ENCODE data around the gene WFDC5.

Gene WFDC5

GRCh38 chr20:45092898-45093297 is 22.1 kb downstream of the WFDC5 start:
- H3K4me3 ChIP-seq (replicated peaks; ENCODE audit: low read depth, low read length), result no peak overlapping the region
- H3K27me3 ChIP-seq (replicated peaks; ENCODE audit: control insufficient read depth, insufficient read depth, low read length), result no peaks in the 10 kb centered on the region
- no peaks in the 10 kb centered on the region for H3K36me3 ChIP-seq (ENCODE audit: control insufficient read depth, insufficient read depth, low read length)
- no peak for DNase-seq (ENCODE audit: extremely low read depth, insufficient read length)
- no peak for TF ChIP-seq CTCF (IDR thresholded peaks at IDR 0.05; ENCODE audit: insufficient read depth, low read length, poor library complexity, severe bottlenecking)

- H3K36me3 ChIP-seq (ENCODE audit: control insufficient read depth, insufficient read depth, low read length), result peaks cover 1% of the 10 kb centered on the region; the same call in 1 of the 2 replicates
- no peak for TF ChIP-seq CTCF (IDR thresholded peaks at IDR 0.05; ENCODE audit: insufficient read depth, low read length, poor library complexity, severe bottlenecking)
- no peak for DNase-seq (ENCODE audit: extremely low read depth, insufficient read length)
- no peaks in the 10 kb centered on the region for H3K27me3 ChIP-seq (replicated peaks; ENCODE audit: control insufficient read depth, insufficient read depth, low read length)
- no peak overlapping the region for H3K4me3 ChIP-seq (replicated peaks; ENCODE audit: low read depth, low read length)
These were observed 23.6 kb downstream of the WFDC5 start for GRCh38 chr20:45091366-45091765.

- no peak overlapping the region for H3K4me3 ChIP-seq (replicated peaks; ENCODE audit: low read depth, low read length)
- DNase-seq (ENCODE audit: extremely low read depth, insufficient read length), result no peak
- H3K27me3 ChIP-seq (replicated peaks; ENCODE audit: control insufficient read depth, insufficient read depth, low read length), result no peaks in the 10 kb centered on the region
- H3K36me3 ChIP-seq (ENCODE audit: control insufficient read depth, insufficient read depth, low read length), result peaks cover 3% of the 10 kb centered on the region
- TF ChIP-seq CTCF (IDR thresholded peaks at IDR 0.05; ENCODE audit: insufficient read depth, low read length, poor library complexity, severe bottlenecking), result no peak
These were observed 24.5 kb downstream of the WFDC5 start for GRCh38 chr20:45090481-45090880.

GRCh38 chr20:45088247-45088646 is 26.7 kb downstream of the WFDC5 start:
- Histone ChIP-seq H3K27me3 (replicated peaks; ENCODE audit: control insufficient read depth, insufficient read depth, low read length) (no peaks in the 10 kb centered on the region), H3K36me3 (ENCODE audit: control insufficient read depth, insufficient read depth, low read length) (peaks cover 3% of the 10 kb centered on the region), H3K4me3 (replicated peaks; ENCODE audit: low read depth, low read length) (no peak overlapping the region)
- DNase-seq (ENCODE audit: extremely low read depth, insufficient read length), result no peak
- TF ChIP-seq CTCF (IDR thresholded peaks at IDR 0.05; ENCODE audit: insufficient read depth, low read length, poor library complexity, severe bottlenecking), result no peak

GRCh38 chr20:45087814-45088213 is 27.2 kb downstream of the WFDC5 start:
- TF ChIP-seq CTCF (IDR thresholded peaks at IDR 0.05; ENCODE audit: insufficient read depth, low read length, poor library complexity, severe bottlenecking), result no peak
- Histone ChIP-seq H3K4me3 (replicated peaks; ENCODE audit: low read depth, low read length) (no peak overlapping the region), H3K36me3 (ENCODE audit: control insufficient read depth, insufficient read depth, low read length) (peaks cover 3% of the 10 kb centered on the region), H3K27me3 (replicated peaks; ENCODE audit: control insufficient read depth, insufficient read depth, low read length) (no peaks in the 10 kb centered on the region)
- DNase-seq (ENCODE audit: extremely low read depth, insufficient read length), result no peak

GRCh38 chr20:45087097-45087790 is 27.7 kb downstream of the WFDC5 start:
- DNase-seq (ENCODE audit: extremely low read depth, insufficient read length), result no peak
- Histone ChIP-seq H3K27me3 (replicated peaks; ENCODE audit: control insufficient read depth, insufficient read depth, low read length) (no peaks in the 10 kb centered on the region), H3K36me3 (ENCODE audit: control insufficient read depth, insufficient read depth, low read length) (peaks cover 3% of the 10 kb centered on the region), H3K4me3 (replicated peaks; ENCODE audit: low read depth, low read length) (no peak overlapping the region)
- TF ChIP-seq CTCF (IDR thresholded peaks at IDR 0.05; ENCODE audit: insufficient read depth, low read length, poor library complexity, severe bottlenecking), result no peak

Measured in GM06990 (cell line).